HepG2 (cell line): ENCODE measurements around the gene C3orf22.

Source experiments
- ARID2 ChIP-seq: sonication (generic); formaldehyde crosslinking; IDR thresholded peaks from 2 replicates; pipeline ENCODE4 v1.8.1; 2022; ENCODE audit warnings: mild to moderate bottlenecking, missing genetic modification reagents, borderline replicate concordance
- ATF7 ChIP-seq, 2 experiments: fragments of 450-650 bp in 1 of 2; sonication (generic) in 1 of 2; formaldehyde crosslinking in 1 of 2; IDR thresholded peaks; 2 replicates each; pipeline versions ENCODE4 v1.4.0 to v1.6.1; 2016 to 2020; ENCODE audit warnings: antibody characterized with exemption in 1 of 2, mild to moderate bottlenecking in 1 of 2, missing genetic modification reagents in 1 of 2
- CTCF ChIP-seq: sonication (generic); formaldehyde crosslinking; IDR thresholded peaks from 2 replicates; pipeline ENCODE4 v1.5.0; 2020; ENCODE audit warnings: mild to moderate bottlenecking, missing genetic modification reagents, moderate library complexity
- EZH2 ChIP-seq: conservative IDR thresholded peaks from 2 replicates; pipeline ENCODE4 v1.6.1; 2012; ENCODE audit warnings: mild to moderate bottlenecking, low read depth, low read length, moderate library complexity
- HMG20B ChIP-seq: conservative IDR thresholded peaks from 2 replicates; pipeline ENCODE4 v1.6.1; 2016; ENCODE audit warnings: missing genetic modification reagents, missing compliant biosample characterization
- JUNB ChIP-seq: sonication (generic); formaldehyde crosslinking; IDR thresholded peaks from 2 replicates; pipeline ENCODE4 v1.8.0; 2022; ENCODE audit warnings: missing genetic modification reagents, mild to moderate bottlenecking, borderline replicate concordance
- POGZ ChIP-seq: sonication (generic); formaldehyde crosslinking; IDR thresholded peaks from 2 replicates; pipeline ENCODE4 v1.4.0; 2020; ENCODE audit warnings: mild to moderate bottlenecking, missing genetic modification reagents
- SALL2 ChIP-seq: sonication (generic); formaldehyde crosslinking; IDR thresholded peaks from 2 replicates; pipeline ENCODE4 v1.8.1; 2023; ENCODE audit warnings: mild to moderate bottlenecking, missing genetic modification reagents, inconsistent platforms
- TEAD3 ChIP-seq: optimal IDR thresholded peaks from 2 replicates; pipeline ENCODE3; 2016; ENCODE audit warnings: borderline replicate concordance
- ZFP37 ChIP-seq: sonication (generic); formaldehyde crosslinking; IDR thresholded peaks from 2 replicates; pipeline ENCODE4 v1.4.0; 2020; ENCODE audit warnings: missing genetic modification reagents, borderline replicate concordance
- ZNF550 ChIP-seq: sonication (generic); formaldehyde crosslinking; IDR thresholded peaks from 2 replicates; pipeline ENCODE4 v1.4.0; 2020; ENCODE audit warnings: mild to moderate bottlenecking, missing genetic modification reagents, borderline replicate concordance
- TF ChIP-seq, protein P1 (sequence below): sonication (generic); formaldehyde crosslinking; IDR thresholded peaks from 2 replicates; pipeline ENCODE4 v1.5.0; 2020; ENCODE audit warnings: mild to moderate bottlenecking, missing genetic modification reagents

DNA sequence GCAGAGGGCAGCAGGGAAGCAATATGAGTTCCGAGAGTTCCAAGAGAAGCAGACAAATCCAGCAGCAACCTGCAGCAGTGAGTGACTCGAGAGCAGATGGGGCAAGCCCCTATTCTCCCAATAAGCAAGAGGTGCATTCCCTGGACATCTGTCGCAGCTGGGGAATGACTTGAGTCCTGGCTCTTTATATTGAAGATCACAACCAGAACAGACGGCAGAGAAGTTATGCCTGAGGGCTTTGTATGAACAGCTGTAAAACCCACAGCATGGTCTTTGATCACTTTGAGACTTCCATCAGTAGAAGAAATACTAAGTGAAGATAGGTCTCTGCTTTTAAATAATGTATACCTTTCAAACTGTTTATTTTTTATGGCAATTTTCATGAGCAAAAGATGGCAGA lies 23.6 kb upstream of the C3orf22 start:
- TF ChIP-seq, protein P1, sequence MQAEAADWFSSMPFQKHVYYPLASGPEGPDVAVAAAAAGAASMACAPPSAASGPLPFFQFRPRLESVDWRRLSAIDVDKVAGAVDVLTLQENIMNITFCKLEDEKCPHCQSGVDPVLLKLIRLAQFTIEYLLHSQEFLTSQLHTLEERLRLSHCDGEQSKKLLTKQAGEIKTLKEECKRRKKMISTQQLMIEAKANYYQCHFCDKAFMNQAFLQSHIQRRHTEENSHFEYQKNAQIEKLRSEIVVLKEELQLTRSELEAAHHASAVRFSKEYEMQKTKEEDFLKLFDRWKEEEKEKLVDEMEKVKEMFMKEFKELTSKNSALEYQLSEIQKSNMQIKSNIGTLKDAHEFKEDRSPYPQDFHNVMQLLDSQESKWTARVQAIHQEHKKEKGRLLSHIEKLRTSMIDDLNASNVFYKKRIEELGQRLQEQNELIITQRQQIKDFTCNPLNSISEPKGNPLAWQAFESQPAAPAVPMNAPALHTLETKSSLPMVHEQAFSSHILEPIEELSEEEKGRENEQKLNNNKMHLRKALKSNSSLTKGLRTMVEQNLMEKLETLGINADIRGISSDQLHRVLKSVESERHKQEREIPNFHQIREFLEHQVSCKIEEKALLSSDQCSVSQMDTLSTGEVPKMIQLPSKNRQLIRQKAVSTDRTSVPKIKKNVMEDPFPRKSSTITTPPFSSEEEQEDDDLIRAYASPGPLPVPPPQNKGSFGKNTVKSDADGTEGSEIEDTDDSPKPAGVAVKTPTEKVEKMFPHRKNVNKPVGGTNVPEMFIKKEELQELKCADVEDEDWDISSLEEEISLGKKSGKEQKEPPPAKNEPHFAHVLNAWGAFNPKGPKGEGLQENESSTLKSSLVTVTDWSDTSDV: no peak
- no peak for TF ChIP-seq ARID2 (CRISPR knock-in tag)
- TF ChIP-seq CTCF (CRISPR knock-in tag): no peak
- TF ChIP-seq HMG20B (CRISPR knock-in tag): no peak
- no peak for TF ChIP-seq POGZ
- no peak for TF ChIP-seq ZNF550 (CRISPR knock-in tag)
- no peak for TF ChIP-seq EZH2
- no peak for TF ChIP-seq SALL2
- TF ChIP-seq ATF7 (IDR thresholded peaks at IDR 0.05): no peak
- TF ChIP-seq ATF7 (CRISPR knock-in tag; IDR thresholded peaks at IDR 0.05): no peak
- no peak for TF ChIP-seq ZFP37 (CRISPR knock-in tag)
- TF ChIP-seq JUNB (CRISPR knock-in tag): no peak
- no peak for TF ChIP-seq TEAD3 (CRISPR knock-in tag)
